NCI-H128 (cell line): ENCODE results near the gene FBXL2.
"Not testable (repeated sequence)": the region's sequence is repeated elsewhere in the genome, so short reads cannot be mapped to it uniquely, and the experiment has no call there.

Experiments
- DNase-seq: peaks from one replicate; lab custom pipeline; 2025; ENCODE audit not compliant: unreplicated experiment; lab: John Stamatoyannopoulos, UW

The FBXL2 gene

GRCh38 chr3:33315826-33316225 is 38.6 kb downstream of the FBXL2 start:
- DNase-seq: no peak

GRCh38 chr3:33317963-33318709 is 40.9 kb downstream of the FBXL2 start:
- no peak for DNase-seq

GRCh38 chr3:33318710-33319380 is 41.6 kb downstream of the FBXL2 start:
- no peak for DNase-seq

GRCh38 chr3:33322412-33322811 is 45.2 kb downstream of the FBXL2 start:
- DNase-seq: no peak

GRCh38 chr3:33331414-33331813 is 54.2 kb downstream of the FBXL2 start:
- no peak for DNase-seq

- no peak for DNase-seq
Measured at GRCh38 chr3:33334364-33334763, 57.1 kb downstream of the FBXL2 start.

- not testable (repeated sequence) for DNase-seq
Measured at GRCh38 chr3:33338936-33339465, 61.8 kb downstream of the FBXL2 start.

GRCh38 chr3:33339758-33340157 is 62.5 kb downstream of the FBXL2 start:
- DNase-seq: no peak

- no peak for DNase-seq
Measured at GRCh38 chr3:33355611-33356010, 78.4 kb downstream of the FBXL2 start.

GRCh38 chr3:33358172-33358781 is 81.0 kb downstream of the FBXL2 start:
- no peak for DNase-seq

- DNase-seq: no peak
Measured at GRCh38 chr3:33360136-33360825, 83.0 kb downstream of the FBXL2 start.

- DNase-seq: no peak
Measured at GRCh38 chr3:33363113-33363800, 86.0 kb downstream of the FBXL2 start.

GRCh38 chr3:33364060-33364459 is 86.8 kb downstream of the FBXL2 start:
- DNase-seq: no peak

GRCh38 chr3:33364531-33365128 is 87.4 kb downstream of the FBXL2 start:
- no peak for DNase-seq

GRCh38 chr3:33372218-33373081 is 95.2 kb downstream of the FBXL2 start:
- DNase-seq: no peak

GRCh38 chr3:33373082-33373437 is 95.8 kb downstream of the FBXL2 start:
- no peak for DNase-seq

- DNase-seq: no peak
Measured at GRCh38 chr3:33377489-33377888, 100.2 kb downstream of the FBXL2 start.

- no peak for DNase-seq
Measured at GRCh38 chr3:33377931-33378330, 100.7 kb downstream of the FBXL2 start.

GRCh38 chr3:33380653-33381052 is 103.4 kb downstream of the FBXL2 start:
- no peak for DNase-seq

GRCh38 chr3:33383951-33384350 is 106.7 kb downstream of the FBXL2 start:
- DNase-seq: no peak
